Testis (tissue), 3 donors: Measurements from ENCODE around the gene VAV2. TPM values are rescaled to one million over a fixed set of nuclear protein-coding genes. Genes with fewer than 3 reads are reported as not detected.

Experiments
- DNase-seq: peaks from one replicate; pipeline ENCODE4 v3.0.0-alpha.2; 2019
- H3K27ac ChIP-seq, 2 donors: fragments of 200-600 bp; sonication (generic); one replicate each; pipeline ENCODE4 v1.5.1; 2019
- H3K27me3 ChIP-seq: fragments of 200-600 bp; sonication (generic); one replicate; pipeline ENCODE4 v1.5.1; 2019
- H3K36me3 ChIP-seq: fragments of 200-600 bp; sonication (generic); one replicate; pipeline ENCODE4 v1.5.1; 2017; ENCODE audit warnings: low read depth; ENCODE audit errors: missing control alignments
- H3K4me1 ChIP-seq: fragments of 200-600 bp; sonication (generic); one replicate; pipeline ENCODE4 v1.5.1; 2019
- H3K4me3 ChIP-seq, 2 donors: fragments of 200-600 bp; sonication (generic); one replicate each; pipeline ENCODE4 v1.5.1; 2017 to 2019
- H3K9me3 ChIP-seq: fragments of 200-600 bp; sonication (generic); one replicate; pipeline ENCODE4 v1.5.1; 2017
- CTCF ChIP-seq, 3 experiments: fragments of 450-650 bp in 2 of 3; fragments of 200-600 bp in 1 of 3; sonication (generic) in 1 of 3; IDR thresholded peaks; one replicate each; pipeline ENCODE4 v1.5.1; 2016 to 2019; ENCODE audit warnings: antibody characterized with exemption in 3 of 3, mild to moderate bottlenecking in 2 of 3, moderate library complexity in 1 of 3
- POLR2A ChIP-seq: fragments of 450-650 bp; IDR thresholded peaks from one replicate; pipeline ENCODE4 v1.6.1; 2017; ENCODE audit warnings: antibody characterized with exemption, mild to moderate bottlenecking, moderate library complexity
- WGBS, 2 donors: methylation state at CpG; one replicate each; pipeline ENCODE4 v1.1.5; 2018; 5-methylcytosine and 5-hydroxymethylcytosine counted together
- intact Hi-C: fragments of 100-400 bp; cut with DNase I; formaldehyde crosslinking; loops from one replicate; pipeline ENCODE4 v1.15.1; 2023; ENCODE audit warnings: low total_unique reads
- polyA plus RNA-seq: library from polyadenylated mRNA; stranded (reverse); fragments of 350-450 nt; fragmentation: Illumina TruSeq; extraction: RNeasy Lipid Tissue Mini Kit (QIAGEN cat#74804); gene quantifications from one replicate; pipeline ENCODE4 v1.2.3, GENCODE V29; 2014; ENCODE audit warnings: low read depth, low replicate concordance; ENCODE audit not compliant: insufficient read depth
- total RNA-seq, 2 donors: library from RNA; depleted of rRNA; stranded (reverse); fragments of >200 nt; gene quantifications; one replicate each; pipeline ENCODE4 v1.2.3, GENCODE V29; 2016

The VAV2 gene
- total and polyA plus RNA-seq, 3 donors from 2014 or later, result 11.0 to 14.1 (median 12.2) TPM

GRCh38 chr9:133879615-133880014 is 112.5 kb downstream of the VAV2 start:
- no peak overlapping the region for H3K27ac ChIP-seq
- no peak for DNase-seq
- TF ChIP-seq POLR2A (no peak), CTCF (IDR thresholded peaks at IDR 0.05) (no peak)
- no peaks in the 10 kb centered on the region for H3K36me3 ChIP-seq
- WGBS, 2 donors, result 85 to 86% methylated on average over 11 of the region's 11 CpGs
- H3K4me1 ChIP-seq, result peaks cover 13% of the 10 kb centered on the region
- intact Hi-C loops, result no loop called here
- no peaks in the 10 kb centered on the region for H3K27me3 ChIP-seq
- H3K9me3 ChIP-seq, result no peaks in the 10 kb centered on the region
- H3K4me3 ChIP-seq, result no peak overlapping the region

- no peak for DNase-seq
- intact Hi-C loops, result no loop called here
- H3K9me3 ChIP-seq, result no peaks in the 10 kb centered on the region
- TF ChIP-seq CTCF (IDR thresholded peaks at IDR 0.05), result no peak
- H3K27me3 ChIP-seq, result no peaks in the 10 kb centered on the region
- H3K4me1 ChIP-seq, result peaks cover 20% of the 10 kb centered on the region
- no peaks in the 10 kb centered on the region for H3K36me3 ChIP-seq
- H3K4me3 ChIP-seq, result no peak overlapping the region
- no peak overlapping the region for H3K27ac ChIP-seq
- 89 to 91% methylated on average over 4 to 12 of the region's 13 CpGs for WGBS, 2 donors
These were observed 113.7 kb downstream of the VAV2 start for GRCh38 chr9:133878402-133878801.

- Histone ChIP-seq H3K4me1 (peaks cover 20% of the 10 kb centered on the region), H3K9me3 (no peaks in the 10 kb centered on the region), H3K4me3 (no peak overlapping the region), H3K27me3 (no peaks in the 10 kb centered on the region), H3K36me3 (no peaks in the 10 kb centered on the region), H3K27ac (no peak overlapping the region)
- 88 to 100% methylated on average over 3 to 17 of the region's 17 CpGs for WGBS, 2 donors
- intact Hi-C loops, result no loop called here
- DNase-seq, result no peak
- TF ChIP-seq POLR2A (no peak), CTCF (IDR thresholded peaks at IDR 0.05) (no peak)
These were observed 114.2 kb downstream of the VAV2 start for GRCh38 chr9:133877967-133878366.

GRCh38 chr9:133877327-133877726 is 114.8 kb downstream of the VAV2 start:
- Histone ChIP-seq H3K36me3 (no peaks in the 10 kb centered on the region), H3K27me3 (no peaks in the 10 kb centered on the region), H3K4me3 (no peak overlapping the region), H3K9me3 (no peaks in the 10 kb centered on the region), H3K27ac (no peak overlapping the region), H3K4me1 (peaks cover 20% of the 10 kb centered on the region)
- WGBS, 2 donors, result 87 to 95% methylated on average over 3 to 5 of the region's 5 CpGs
- intact Hi-C loops, result no loop called here
- no peak for TF ChIP-seq POLR2A
- no peak for TF ChIP-seq CTCF (IDR thresholded peaks at IDR 0.05)
- DNase-seq, result no peak

DNA sequence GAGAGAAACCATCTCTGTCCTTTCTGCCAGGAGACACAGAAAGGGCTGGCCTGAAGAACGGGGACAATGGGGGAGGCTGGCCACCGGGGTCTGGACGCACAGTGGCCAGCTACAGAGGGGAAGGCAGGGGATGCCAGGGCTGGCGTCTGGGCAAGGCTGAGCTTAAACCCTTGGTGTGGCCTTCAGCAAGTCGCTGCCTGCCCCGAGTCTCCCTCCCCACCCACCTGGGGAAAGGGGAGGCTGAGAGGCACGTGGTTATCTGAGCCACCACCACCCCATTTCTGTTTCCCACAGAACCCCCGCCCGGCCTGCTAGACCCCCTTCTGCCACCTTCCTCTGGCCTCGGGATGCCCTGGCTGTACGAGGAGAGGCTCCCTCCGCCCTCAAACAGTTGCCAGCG is 115.3 kb downstream of the VAV2 start:
- no peaks in the 10 kb centered on the region for H3K27me3 ChIP-seq
- no peak for DNase-seq
- TF ChIP-seq CTCF (IDR thresholded peaks at IDR 0.05), result no peak
- TF ChIP-seq POLR2A, result no peak
- H3K4me3 ChIP-seq, result no peak overlapping the region
- no peaks in the 10 kb centered on the region for H3K9me3 ChIP-seq
- WGBS, 2 donors, result 69 to 72% methylated on average over 10 to 13 of the region's 13 CpGs
- H3K27ac ChIP-seq, result no peak overlapping the region
- intact Hi-C loops, result no loop called here
- H3K36me3 ChIP-seq, result no peaks in the 10 kb centered on the region
- peaks cover 16% of the 10 kb centered on the region for H3K4me1 ChIP-seq
